Psoas muscle (tissue), 8 donors: ENCODE data around the gene RIPOR2. TPM values are rescaled to one million over a fixed set of nuclear protein-coding genes. Genes with fewer than 3 reads are reported as not detected.

Source experiments
- ATAC-seq, 4 donors: fragments of 200-7000 bp; cut with Tn5 transposase; one replicate each; pipeline ENCODE4 v1.9.1; 2020; ENCODE audit warnings: moderate library complexity in 3 of 4, mild to moderate bottlenecking in 2 of 4
- DNase-seq, 2 donors: peaks; one replicate each; pipeline ENCODE4 v3.0.0-alpha.2; 2020
- H3K27ac ChIP-seq: fragments of 200-600 bp; one replicate; pipeline ENCODE4 v1.8.0; 2022
- H3K27me3 ChIP-seq, 3 donors: fragments of 200-600 bp in 1 of 3; one replicate each; pipeline versions ENCODE4 v1.6.1 to v1.8.0; 2013 to 2022; ENCODE audit warnings: low read length in 2 of 3, mild to moderate bottlenecking in 2 of 3, moderate library complexity in 1 of 3; ENCODE audit not compliant: insufficient read depth in 3 of 3
- H3K36me3 ChIP-seq, 2 donors: fragments of 200-600 bp in 1 of 2; one replicate each; pipeline versions ENCODE4 v1.6.1 to v1.8.0; 2013 to 2022; ENCODE audit warnings: low read depth in 1 of 2, mild to moderate bottlenecking in 1 of 2, moderate library complexity in 1 of 2; ENCODE audit not compliant: insufficient read depth in 1 of 2
- H3K4me1 ChIP-seq: fragments of 200-600 bp; one replicate; pipeline ENCODE4 v1.8.0; 2022
- H3K4me3 ChIP-seq: fragments of 200-600 bp; one replicate; pipeline ENCODE4 v1.8.0; 2022; ENCODE audit warnings: mild to moderate bottlenecking
- H3K9me3 ChIP-seq: fragments of 200-600 bp; one replicate; pipeline ENCODE4 v1.8.0; 2022
- WGBS, 3 donors: extraction: QIAGEN DNeasy Blood & Tissue Kit; methylation state at CpG; one replicate each; pipeline versions ENCODE4 v1.1.6 to v1.1.7; 2013; 5-methylcytosine and 5-hydroxymethylcytosine counted together
- intact Hi-C, 2 donors: fragments of 100-400 bp; cut with DNase I; formaldehyde crosslinking; loops; one replicate each; pipeline versions ENCODE4 v1.11.0 to v1.14.2; 2022
- polyA plus RNA-seq, 3 donors: library from polyadenylated mRNA; stranded (reverse); fragments of 200-250 nt; gene quantifications; one replicate each; pipeline ENCODE4 v1.2.3, GENCODE V29; 2013
- total RNA-seq, 4 donors: library from RNA; stranded (reverse); fragmentation: NEBNext Ultra II Directional in 2 of 4; extraction: Animal tissue kit (Norgen Biotek cat#: 25700) in 2 of 4; gene quantifications; one replicate each; pipeline versions ENCODE4 v1.2.1 to v1.2.4, GENCODE V29; 2021 to 2023
- TF ChIP-seq, protein P1 (sequence below): fragments of 200-600 bp; IDR thresholded peaks from one replicate; pipeline ENCODE4 v1.8.0; 2022; ENCODE audit warnings: antibody characterized with exemption
- donor health status: healthy with polysubstance abuse.
- donor health status: DM: no; HTN: no; CAD: no; lungs with moderate emphysema.
- donor health status: Bipolar disorder and iron deficiency.
- donor health status: healthy.
- donor health status: DM: yes; HTN: yes; CAD: no.
- donor health status: DM: no; HTN: no; CAD: no.
- donor health status: DM: no; HTN: no; CAD: no.
- donor health status: DM: yes; HTN: yes; CAD: no.

RIPOR2 gene
- total and polyA plus RNA-seq, 7 donors, result 1.3 to 13.2 (median 7.1) TPM

- H3K4me3 ChIP-seq, result no peak overlapping the region
- H3K9me3 ChIP-seq, result no peaks in the 10 kb centered on the region
- no peaks in the 10 kb centered on the region for H3K4me1 ChIP-seq
- H3K36me3 ChIP-seq, result no peaks in the 10 kb centered on the region
- no peaks in the 10 kb centered on the region for H3K27me3 ChIP-seq
- H3K27ac ChIP-seq, result no peak overlapping the region
- DNase-seq (no peak), ATAC-seq (no peak)
- intact Hi-C loops, result no loop called here
- TF ChIP-seq, protein P1, sequence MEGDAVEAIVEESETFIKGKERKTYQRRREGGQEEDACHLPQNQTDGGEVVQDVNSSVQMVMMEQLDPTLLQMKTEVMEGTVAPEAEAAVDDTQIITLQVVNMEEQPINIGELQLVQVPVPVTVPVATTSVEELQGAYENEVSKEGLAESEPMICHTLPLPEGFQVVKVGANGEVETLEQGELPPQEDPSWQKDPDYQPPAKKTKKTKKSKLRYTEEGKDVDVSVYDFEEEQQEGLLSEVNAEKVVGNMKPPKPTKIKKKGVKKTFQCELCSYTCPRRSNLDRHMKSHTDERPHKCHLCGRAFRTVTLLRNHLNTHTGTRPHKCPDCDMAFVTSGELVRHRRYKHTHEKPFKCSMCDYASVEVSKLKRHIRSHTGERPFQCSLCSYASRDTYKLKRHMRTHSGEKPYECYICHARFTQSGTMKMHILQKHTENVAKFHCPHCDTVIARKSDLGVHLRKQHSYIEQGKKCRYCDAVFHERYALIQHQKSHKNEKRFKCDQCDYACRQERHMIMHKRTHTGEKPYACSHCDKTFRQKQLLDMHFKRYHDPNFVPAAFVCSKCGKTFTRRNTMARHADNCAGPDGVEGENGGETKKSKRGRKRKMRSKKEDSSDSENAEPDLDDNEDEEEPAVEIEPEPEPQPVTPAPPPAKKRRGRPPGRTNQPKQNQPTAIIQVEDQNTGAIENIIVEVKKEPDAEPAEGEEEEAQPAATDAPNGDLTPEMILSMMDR, result no peak
- 91 to 95% (median 92%) methylated on average over 6 of the region's 6 CpGs for WGBS, 3 donors
Observed at GRCh38 chr6:24963887-24964570, 28.3 kb upstream of the RIPOR2 start.

DNA sequence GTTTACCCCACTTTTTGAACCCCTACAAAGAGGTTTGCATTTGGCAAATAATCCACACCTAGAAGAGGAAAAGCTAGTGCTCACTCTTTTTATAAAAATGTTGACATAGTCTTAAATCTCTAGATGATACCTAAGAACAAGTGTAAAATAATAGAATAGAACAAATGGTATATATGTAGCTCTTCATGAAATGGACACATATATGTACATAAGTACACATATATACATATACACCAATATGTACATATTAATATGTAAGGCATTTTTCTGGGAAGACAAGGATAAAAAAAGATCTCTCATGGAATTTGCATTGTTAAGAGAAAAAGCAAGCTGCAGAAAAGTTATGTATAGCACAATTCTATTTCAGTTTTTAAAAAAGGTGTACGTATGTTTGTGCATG, 27.6 kb upstream of the RIPOR2 start:
- H3K27ac ChIP-seq, result no peak overlapping the region
- no peaks in the 10 kb centered on the region for H3K27me3 ChIP-seq
- DNase-seq (no peak), ATAC-seq (no peak)
- H3K9me3 ChIP-seq, result no peaks in the 10 kb centered on the region
- H3K4me3 ChIP-seq, result no peak overlapping the region
- TF ChIP-seq, protein P1, result no peak
- no peaks in the 10 kb centered on the region for H3K36me3 ChIP-seq
- intact Hi-C loops, result no loop called here
- H3K4me1 ChIP-seq, result no peaks in the 10 kb centered on the region
- WGBS, 3 donors, result 82 to 100% (median 90%) methylated on average over 1 of the region's 1 CpG

DNA sequence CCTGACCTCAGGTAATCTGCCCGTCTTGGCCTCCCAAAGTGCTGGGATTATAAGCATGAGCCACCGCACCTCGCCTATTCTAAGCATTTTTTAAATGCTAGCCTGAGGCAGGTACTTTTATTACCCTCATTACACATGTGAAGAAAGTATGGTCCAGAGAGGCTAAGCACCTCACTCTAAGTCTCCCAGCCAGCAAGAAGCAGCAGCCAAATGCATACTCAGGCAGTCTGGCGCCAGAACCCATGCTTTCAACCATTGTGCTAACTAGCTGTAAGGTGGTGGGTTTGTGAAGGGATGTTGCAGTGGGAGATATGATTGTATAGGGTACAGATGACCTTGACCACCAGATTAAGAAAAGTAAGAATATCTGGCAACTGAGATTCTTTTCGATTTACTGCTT, 26.1 kb upstream of the RIPOR2 start:
- no peak for DNase-seq
- TF ChIP-seq, protein P1, result no peak
- no peaks in the 10 kb centered on the region for H3K9me3 ChIP-seq
- no peak for ATAC-seq
- no peaks in the 10 kb centered on the region for H3K36me3 ChIP-seq
- intact Hi-C loops, result no loop called here
- no peaks in the 10 kb centered on the region for H3K4me1 ChIP-seq
- no peak overlapping the region for H3K27ac ChIP-seq
- no peak overlapping the region for H3K4me3 ChIP-seq
- WGBS, 3 donors, result 74 to 90% (median 86%) methylated on average over 5 of the region's 5 CpGs
- no peaks in the 10 kb centered on the region for H3K27me3 ChIP-seq

DNA sequence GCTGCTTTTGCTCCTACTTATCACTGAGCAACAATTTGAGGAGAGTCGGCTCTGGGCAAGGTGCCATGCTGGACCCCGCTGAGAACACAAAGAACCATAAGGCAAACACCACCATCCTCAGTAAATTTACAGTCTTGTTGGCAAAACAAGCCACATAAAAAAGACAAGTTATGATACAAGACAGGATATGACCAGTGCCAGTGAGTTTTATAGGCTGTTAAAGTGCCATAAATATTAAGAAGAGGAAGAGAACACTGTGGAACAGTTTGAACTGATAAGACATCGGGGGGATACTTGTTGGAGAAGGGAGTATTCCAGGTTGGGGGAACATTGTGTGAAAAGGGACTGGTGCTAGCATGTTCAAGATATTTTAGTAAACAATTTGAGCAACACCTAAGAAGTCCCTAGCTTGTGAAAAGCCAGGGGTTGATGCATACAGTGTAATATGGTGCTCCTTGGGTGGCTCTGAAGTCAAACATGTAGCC, 25.3 kb upstream of the RIPOR2 start:
- Histone ChIP-seq H3K36me3 (no peaks in the 10 kb centered on the region), H3K4me1 (no peaks in the 10 kb centered on the region), H3K27ac (no peak overlapping the region), H3K27me3 (no peaks in the 10 kb centered on the region), H3K9me3 (no peaks in the 10 kb centered on the region), H3K4me3 (no peak overlapping the region)
- 65 to 80% (median 75%) methylated on average over 3 of the region's 3 CpGs for WGBS, 3 donors
- no peak for DNase-seq
- no peak for ATAC-seq
- TF ChIP-seq, protein P1, result no peak
- intact Hi-C loops, result no loop called here

GRCh38 chr6:24959319-24959718, 23.6 kb upstream of the RIPOR2 start:
- H3K4me3 ChIP-seq, result no peak overlapping the region
- no peaks in the 10 kb centered on the region for H3K27me3 ChIP-seq
- DNase-seq (no peak), ATAC-seq (no peak)
- intact Hi-C loops, result no loop called here
- H3K27ac ChIP-seq, result no peak overlapping the region
- no peaks in the 10 kb centered on the region for H3K9me3 ChIP-seq
- WGBS, 3 donors, result 37 to 53% (median 52%) methylated on average over 1 of the region's 1 CpG
- TF ChIP-seq, protein P1, result no peak
- no peaks in the 10 kb centered on the region for H3K4me1 ChIP-seq
- H3K36me3 ChIP-seq, result no peaks in the 10 kb centered on the region
